ENCODE measurements around the gene ASTL.

GRCh38 chr2:96087130-96087529, 51.2 kb downstream of the ASTL start:
- TF ChIP-seq CTCF (conservative IDR thresholded peaks at IDR 0.05; ENCODE audit: low read length) (no peak), EZH2phosphoT487 (IDR thresholded peaks at IDR 0.05; ENCODE audit: borderline replicate concordance, low read depth, low read length) (no peak)
